ENCODE data around the gene PLEKHB2.

The PLEKHB2 gene

GRCh38 chr2:131094463-131095281 is 10.5 kb upstream of the PLEKHB2 start:
- Histone ChIP-seq H3K9me3 (ENCODE audit: severe bottlenecking) (no peaks in the 10 kb centered on the region), H3K36me3 (ENCODE audit: low read depth) (peaks cover 14% of the 10 kb centered on the region), H3K4me3 (ENCODE audit: severe bottlenecking) (no peak overlapping the region), H3K4me1 (ENCODE audit: insufficient read depth, poor library complexity, severe bottlenecking) (peaks cover 8% of the 10 kb centered on the region), H3K27me3 (ENCODE audit: insufficient read depth, poor library complexity, severe bottlenecking) (no peaks in the 10 kb centered on the region), H3K27ac (ENCODE audit: poor library complexity, severe bottlenecking) (peak overlapping the region; percentile 74)
- TF ChIP-seq, protein P1, sequence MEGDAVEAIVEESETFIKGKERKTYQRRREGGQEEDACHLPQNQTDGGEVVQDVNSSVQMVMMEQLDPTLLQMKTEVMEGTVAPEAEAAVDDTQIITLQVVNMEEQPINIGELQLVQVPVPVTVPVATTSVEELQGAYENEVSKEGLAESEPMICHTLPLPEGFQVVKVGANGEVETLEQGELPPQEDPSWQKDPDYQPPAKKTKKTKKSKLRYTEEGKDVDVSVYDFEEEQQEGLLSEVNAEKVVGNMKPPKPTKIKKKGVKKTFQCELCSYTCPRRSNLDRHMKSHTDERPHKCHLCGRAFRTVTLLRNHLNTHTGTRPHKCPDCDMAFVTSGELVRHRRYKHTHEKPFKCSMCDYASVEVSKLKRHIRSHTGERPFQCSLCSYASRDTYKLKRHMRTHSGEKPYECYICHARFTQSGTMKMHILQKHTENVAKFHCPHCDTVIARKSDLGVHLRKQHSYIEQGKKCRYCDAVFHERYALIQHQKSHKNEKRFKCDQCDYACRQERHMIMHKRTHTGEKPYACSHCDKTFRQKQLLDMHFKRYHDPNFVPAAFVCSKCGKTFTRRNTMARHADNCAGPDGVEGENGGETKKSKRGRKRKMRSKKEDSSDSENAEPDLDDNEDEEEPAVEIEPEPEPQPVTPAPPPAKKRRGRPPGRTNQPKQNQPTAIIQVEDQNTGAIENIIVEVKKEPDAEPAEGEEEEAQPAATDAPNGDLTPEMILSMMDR (IDR thresholded peaks at IDR 0.05; ENCODE audit: poor library complexity, severe bottlenecking), result no peak
- DNase-seq (ENCODE audit: low spot score) (no peak), ATAC-seq (ENCODE audit: low read depth) (peak; percentile 9; the same call in 1 of the 3 replicates)

- Histone ChIP-seq H3K4me1 (ENCODE audit: insufficient read depth, poor library complexity, severe bottlenecking) (peaks cover 3% of the 10 kb centered on the region), H3K36me3 (ENCODE audit: low read depth) (peaks cover 14% of the 10 kb centered on the region), H3K4me3 (ENCODE audit: severe bottlenecking) (no peak overlapping the region), H3K27ac (ENCODE audit: poor library complexity, severe bottlenecking) (no peak overlapping the region), H3K9me3 (ENCODE audit: severe bottlenecking) (no peaks in the 10 kb centered on the region), H3K27me3 (ENCODE audit: insufficient read depth, poor library complexity, severe bottlenecking) (no peaks in the 10 kb centered on the region)
- DNase-seq (ENCODE audit: low spot score) (no peak), ATAC-seq (ENCODE audit: low read depth) (no peak)
- TF ChIP-seq, protein P1 (IDR thresholded peaks at IDR 0.05; ENCODE audit: poor library complexity, severe bottlenecking), result no peak
Measured at GRCh38 chr2:131103165-131103564, 2.0 kb upstream of the PLEKHB2 start.

DNA sequence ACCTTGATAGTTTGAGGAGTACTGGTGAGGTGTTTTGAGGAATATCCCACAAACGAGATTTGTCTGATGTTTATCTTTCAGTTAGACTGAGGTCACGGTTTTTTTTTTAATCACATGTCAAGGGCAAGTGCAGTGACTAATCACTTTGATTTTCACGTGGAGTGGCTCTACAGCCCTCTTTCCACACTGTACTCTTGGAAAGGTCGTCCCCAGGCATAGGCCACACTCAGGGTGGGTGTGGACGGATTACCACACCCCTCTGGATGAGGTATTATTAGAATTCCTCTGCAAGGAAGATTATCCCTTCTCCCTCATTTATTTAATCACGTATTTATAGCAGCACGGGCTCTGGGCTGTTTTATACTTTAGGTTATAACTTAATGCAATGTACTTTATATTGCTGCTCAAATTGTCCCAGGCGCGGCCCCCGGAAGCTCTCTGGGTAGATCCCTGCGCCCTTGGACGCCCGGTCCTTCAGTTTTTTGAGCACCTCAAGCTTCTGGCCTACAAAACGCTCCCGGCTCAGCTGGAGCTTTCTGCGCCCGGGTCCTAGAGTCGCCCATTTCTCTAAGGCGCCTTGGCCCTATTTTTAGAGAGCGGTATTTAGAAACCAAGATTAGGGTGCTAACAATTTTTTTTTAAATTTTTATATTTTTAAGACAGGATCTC is 515 bp upstream of the PLEKHB2 start:
- TF ChIP-seq, protein P1 (IDR thresholded peaks at IDR 0.05; ENCODE audit: poor library complexity, severe bottlenecking), result no peak
- DNase-seq (ENCODE audit: low spot score), result peak; percentile 69
- ATAC-seq (ENCODE audit: low read depth), result peak; percentile 76
- Histone ChIP-seq H3K4me1 (ENCODE audit: insufficient read depth, poor library complexity, severe bottlenecking) (peaks cover 3% of the 10 kb centered on the region), H3K27ac (ENCODE audit: poor library complexity, severe bottlenecking) (peak overlapping the region; percentile 82), H3K4me3 (ENCODE audit: severe bottlenecking) (peak overlapping the region; percentile 75), H3K27me3 (ENCODE audit: insufficient read depth, poor library complexity, severe bottlenecking) (no peaks in the 10 kb centered on the region), H3K9me3 (ENCODE audit: severe bottlenecking) (no peaks in the 10 kb centered on the region), H3K36me3 (ENCODE audit: low read depth) (peaks cover 22% of the 10 kb centered on the region)

- peak; percentile 42 for ATAC-seq (ENCODE audit: low read depth)
- Histone ChIP-seq H3K4me1 (ENCODE audit: insufficient read depth, poor library complexity, severe bottlenecking) (peaks cover 3% of the 10 kb centered on the region), H3K27ac (ENCODE audit: poor library complexity, severe bottlenecking) (peak overlapping the region; percentile 82), H3K4me3 (ENCODE audit: severe bottlenecking) (peak overlapping the region; percentile 75), H3K36me3 (ENCODE audit: low read depth) (peaks cover 29% of the 10 kb centered on the region), H3K9me3 (ENCODE audit: severe bottlenecking) (no peaks in the 10 kb centered on the region), H3K27me3 (ENCODE audit: insufficient read depth, poor library complexity, severe bottlenecking) (no peaks in the 10 kb centered on the region)
- no peak for DNase-seq (ENCODE audit: low spot score)
- TF ChIP-seq, protein P1 (IDR thresholded peaks at IDR 0.05; ENCODE audit: poor library complexity, severe bottlenecking), result no peak
Measured at GRCh38 chr2:131105950-131106801, 1.0 kb downstream of the PLEKHB2 start.
